Activated T-helper 1 cell treated with anti-CD3 and anti-CD28 coated beads, Interleukin-12 subunit alpha, Interleukin-12 subunit beta, Interleukin-2, Interleukin-4 antibody, amounts not matched to agents 30 ng/mL and 10 ng/mL and 1 ng/mL, durations not matched to agents 14 hours and 24 hours and 36 hours (primary cell): ENCODE data around the gene C22orf15. TPM values are rescaled to one million over a fixed set of nuclear protein-coding genes. Genes with fewer than 3 reads are reported as not detected.

Experiments used
- DNase-seq: peaks from one replicate; pipeline ENCODE4 v3.0.0; 2021; ENCODE audit warnings: low spot score
- H3K27ac Mint-ChIP-seq: one replicate; pipeline ENCODE4 v1.8.0; 2021; ENCODE audit warnings: mild to moderate bottlenecking, mixed read lengths
- H3K27me3 Mint-ChIP-seq: one replicate; pipeline ENCODE4 v1.8.0; 2022; ENCODE audit warnings: mild to moderate bottlenecking, moderate library complexity, mixed read lengths; ENCODE audit not compliant: insufficient read depth
- H3K36me3 Mint-ChIP-seq: one replicate; pipeline ENCODE4 v1.8.0; 2021; ENCODE audit warnings: low read depth, mixed read lengths
- H3K4me1 Mint-ChIP-seq: one replicate; pipeline ENCODE4 v1.8.0; 2021; ENCODE audit warnings: low read depth, mixed read lengths
- H3K4me3 Mint-ChIP-seq: one replicate; pipeline ENCODE4 v1.8.0; 2021; ENCODE audit warnings: mild to moderate bottlenecking, moderate library complexity, mixed read lengths
- H3K9me3 Mint-ChIP-seq: one replicate; pipeline ENCODE4 v1.8.0; 2021; ENCODE audit warnings: mixed read lengths
- intact Hi-C: fragments of 100-400 bp; cut with micrococcal nuclease; formaldehyde crosslinking; loops from one replicate; pipeline ENCODE4 v1.15.1; 2024
- total RNA-seq: library from RNA; stranded (reverse); gene quantifications from 2 replicates; pipeline ENCODE4 v1.2.3, GENCODE V29; 2022

Gene C22orf15
- total RNA-seq, 1 donor from 2014 or later, result 0.29 TPM

- Mint-ChIP-seq H3K9me3 (no peaks in the 10 kb centered on the region), H3K4me1 (peaks cover 12% of the 10 kb centered on the region), H3K36me3 (peaks cover 2% of the 10 kb centered on the region), H3K27me3 (peaks cover 8% of the 10 kb centered on the region), H3K27ac (no peak overlapping the region), H3K4me3 (peak overlapping the region; percentile 22)
- intact Hi-C loops, result loop anchor here (5.0 kb wide), 1 partner anchor 34 kb away; the partner anchor contains the start of gene SMARCB1
- DNase-seq, result no peak
These were observed 9.4 kb upstream of the C22orf15 start for GRCh38 chr22:23753385-23753784.

DNA sequence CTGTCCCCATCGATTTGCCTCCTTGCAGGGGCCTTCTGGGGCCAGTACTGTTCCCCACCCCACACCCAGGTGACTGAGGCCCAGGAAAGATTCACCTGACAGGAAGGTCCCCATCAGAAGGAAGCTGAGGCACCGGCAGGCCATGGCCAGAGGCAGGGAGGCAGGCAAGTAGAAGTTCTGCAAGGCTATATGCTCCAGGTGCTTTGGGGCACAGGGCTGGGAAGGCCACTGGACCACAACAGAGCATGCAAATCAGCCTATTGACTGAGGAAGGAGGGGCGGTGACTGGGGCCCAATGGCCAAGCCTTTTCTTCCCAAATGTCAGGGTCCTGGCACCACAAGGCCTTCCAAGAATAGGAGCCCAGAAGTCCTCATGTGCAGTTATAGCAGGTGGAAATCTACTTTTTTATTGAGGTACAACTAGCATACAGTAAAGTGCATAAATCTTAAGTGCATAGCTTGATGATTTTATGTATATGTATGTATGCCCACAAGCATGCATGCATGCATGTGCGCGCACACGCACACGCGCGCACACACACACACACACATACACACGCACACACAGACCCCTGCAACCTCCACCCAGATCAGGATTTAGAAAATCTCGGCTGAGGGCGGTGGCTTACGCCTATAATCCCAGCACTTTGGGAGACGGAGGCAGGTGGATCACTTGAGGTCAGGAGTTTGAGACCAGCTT is 8.4 kb upstream of the C22orf15 start, which contains the start of gene VPREB3:
VPREB3 (minus strand) TSS at position 206 of the 700 bp plus-strand sequence; CDS start at position 144, 62 bp downstream.
- peaks cover 12% of the 10 kb centered on the region for H3K4me1 Mint-ChIP-seq
- H3K36me3 Mint-ChIP-seq, result peaks cover 2% of the 10 kb centered on the region
- DNase-seq, result no peak
- H3K4me3 Mint-ChIP-seq, result peak within 1 kb of the TSS; percentile 22
- H3K27me3 Mint-ChIP-seq, result peaks cover 8% of the 10 kb centered on the region
- intact Hi-C loops, result loop anchor here (5.0 kb wide), 1 partner anchor 33 kb away; the partner anchor contains the start of gene SMARCB1
- no peak within 1 kb of the TSS for H3K27ac Mint-ChIP-seq
- no peaks in the 10 kb centered on the region for H3K9me3 Mint-ChIP-seq

DNA sequence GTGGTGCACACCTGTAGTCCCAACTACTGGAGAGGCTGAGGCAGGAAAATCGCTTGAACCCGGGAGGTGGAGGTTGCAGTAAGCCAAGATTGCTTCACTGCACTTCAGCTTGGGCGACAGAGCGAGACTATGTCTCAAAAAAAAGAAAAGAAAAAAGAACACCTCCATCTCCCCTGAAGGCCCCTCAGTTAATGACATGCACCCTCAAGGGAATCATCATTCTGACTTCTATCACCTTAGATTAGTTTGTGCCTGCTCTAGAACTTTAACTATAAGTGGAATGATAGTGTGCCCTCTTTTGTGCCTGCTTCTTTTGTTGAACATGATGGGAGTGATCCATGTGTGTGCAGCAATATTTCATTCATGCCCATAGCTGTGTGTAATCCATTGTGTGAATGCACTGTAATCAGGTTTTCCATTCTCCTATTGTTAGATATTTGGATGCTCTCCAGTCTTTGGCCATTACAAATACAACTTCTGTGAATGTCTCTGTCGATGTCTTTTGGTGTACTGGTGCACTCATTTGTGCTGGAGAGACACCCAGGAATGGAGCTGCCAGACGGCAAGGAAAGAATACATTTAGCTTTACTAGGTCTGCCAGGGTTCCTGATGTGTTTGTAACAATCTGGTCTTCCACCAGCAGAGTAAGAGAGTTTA is 7.7 kb upstream of the C22orf15 start:
- Mint-ChIP-seq H3K4me3 (no peak overlapping the region), H3K27ac (no peak overlapping the region), H3K27me3 (peaks cover 5% of the 10 kb centered on the region), H3K36me3 (peaks cover 2% of the 10 kb centered on the region), H3K4me1 (peaks cover 6% of the 10 kb centered on the region), H3K9me3 (no peaks in the 10 kb centered on the region)
- DNase-seq, result no peak
- intact Hi-C loops, result loop anchor here (5.0 kb wide), 1 partner anchor 32 kb away; the partner anchor contains the start of gene SMARCB1

- H3K9me3 Mint-ChIP-seq, result no peaks in the 10 kb centered on the region
- no peaks in the 10 kb centered on the region for H3K36me3 Mint-ChIP-seq
- H3K4me1 Mint-ChIP-seq, result peaks cover under 1% of the 10 kb centered on the region
- intact Hi-C loops, result no loop called here
- no peak overlapping the region for H3K27ac Mint-ChIP-seq
- H3K27me3 Mint-ChIP-seq, result peaks cover 5% of the 10 kb centered on the region
- DNase-seq, result no peak
- H3K4me3 Mint-ChIP-seq, result no peak overlapping the region
These were observed 7.1 kb upstream of the C22orf15 start for GRCh38 chr22:23755711-23756110.

DNA sequence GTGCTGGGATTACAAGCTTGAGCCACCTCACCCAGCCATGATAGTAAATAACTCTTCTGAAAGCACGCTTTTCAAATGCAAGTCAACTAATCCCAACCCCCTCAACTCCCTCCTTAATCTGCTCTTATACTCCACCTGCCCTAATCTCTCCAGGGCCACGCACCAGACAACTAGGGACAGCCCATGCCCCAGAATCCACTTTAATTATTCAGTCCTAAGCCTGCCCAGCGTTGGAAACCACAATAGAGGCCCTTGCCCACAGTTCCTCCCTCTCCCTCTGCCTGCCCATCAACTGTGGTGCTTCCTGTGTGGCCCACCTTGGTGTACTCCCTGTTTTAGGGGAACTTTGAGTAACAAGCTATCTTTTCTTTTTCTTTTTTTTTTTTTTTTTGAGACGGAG is 5.9 kb upstream of the C22orf15 start:
- H3K4me3 Mint-ChIP-seq, result no peak overlapping the region
- DNase-seq, result no peak
- no peaks in the 10 kb centered on the region for H3K9me3 Mint-ChIP-seq
- no peaks in the 10 kb centered on the region for H3K4me1 Mint-ChIP-seq
- peaks cover 5% of the 10 kb centered on the region for H3K27me3 Mint-ChIP-seq
- H3K36me3 Mint-ChIP-seq, result no peaks in the 10 kb centered on the region
- no peak overlapping the region for H3K27ac Mint-ChIP-seq
- intact Hi-C loops, result no loop called here

GRCh38 chr22:23759566-23759965 is 3.2 kb upstream of the C22orf15 start:
- Mint-ChIP-seq H3K36me3 (peaks cover 2% of the 10 kb centered on the region), H3K4me3 (no peak overlapping the region), H3K27me3 (peaks cover 3% of the 10 kb centered on the region), H3K27ac (no peak overlapping the region), H3K9me3 (no peaks in the 10 kb centered on the region), H3K4me1 (peaks cover 17% of the 10 kb centered on the region)
- intact Hi-C loops, result no loop called here
- DNase-seq, result no peak

DNA sequence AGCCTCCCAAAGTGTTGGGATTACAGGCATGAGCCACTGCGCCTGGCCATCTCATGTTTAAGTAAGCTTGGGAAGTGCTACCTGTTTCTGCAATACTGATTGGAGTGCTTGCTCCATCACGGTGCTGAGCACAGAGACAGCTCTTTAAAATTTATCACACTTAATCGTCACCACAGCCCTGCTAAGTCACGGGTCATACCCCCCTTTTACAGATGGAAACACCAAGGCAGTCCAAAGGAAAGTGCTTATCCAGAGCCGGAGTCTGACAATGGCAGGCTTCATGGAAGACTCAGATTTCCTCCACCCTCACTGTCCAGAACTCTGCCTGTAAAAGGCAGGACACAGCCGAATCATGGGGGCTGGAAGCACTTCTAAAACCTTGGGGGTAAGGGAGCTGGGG is 2.7 kb upstream of the C22orf15 start:
- Mint-ChIP-seq H3K27ac (no peak overlapping the region), H3K36me3 (peaks cover 6% of the 10 kb centered on the region), H3K9me3 (no peaks in the 10 kb centered on the region), H3K27me3 (peaks cover 3% of the 10 kb centered on the region), H3K4me3 (no peak overlapping the region), H3K4me1 (peaks cover 22% of the 10 kb centered on the region)
- intact Hi-C loops, result no loop called here
- DNase-seq, result no peak

DNA sequence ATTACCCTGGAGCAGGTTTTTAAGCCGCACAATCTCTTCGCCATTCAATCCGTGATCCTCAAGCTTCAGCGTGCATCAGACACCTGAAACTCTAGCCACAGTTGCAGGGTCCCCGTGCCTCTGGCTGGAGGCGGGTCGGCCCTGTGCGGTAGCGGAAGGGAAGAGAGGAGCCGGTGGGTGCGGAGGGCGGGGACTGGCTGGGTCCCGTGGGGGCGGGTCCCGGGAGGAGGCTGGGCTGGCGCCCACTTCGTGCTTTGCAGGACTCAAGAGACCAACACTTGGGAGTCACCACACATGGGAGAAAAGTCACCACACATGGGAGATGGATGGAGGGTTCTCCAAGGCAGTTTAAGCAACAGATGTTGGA is 772 bp downstream of the C22orf15 start:
- intact Hi-C loops, result no loop called here
- no peak overlapping the region for H3K27ac Mint-ChIP-seq
- peak; percentile 34 for DNase-seq

DNA sequence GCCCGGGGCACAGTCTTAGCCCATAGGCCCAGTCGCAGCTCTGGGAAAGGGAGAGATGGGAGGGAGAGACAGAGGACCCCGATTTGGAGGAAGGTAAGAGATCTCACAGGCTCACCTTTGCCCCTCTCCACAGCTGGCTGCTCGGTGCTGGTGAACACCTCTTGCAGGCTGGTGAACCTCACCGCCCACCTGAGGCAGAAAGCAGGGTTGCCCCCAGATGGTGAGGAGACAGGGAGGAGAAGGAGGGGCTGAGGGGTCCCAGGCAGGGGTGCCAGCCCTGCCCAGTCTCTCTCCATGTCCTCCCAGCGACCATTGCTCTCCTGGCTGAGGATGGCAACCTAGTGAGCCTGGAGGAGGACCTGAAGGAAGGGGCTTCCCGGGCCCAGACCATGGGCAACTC is 1.2 kb downstream of the C22orf15 start:
- Mint-ChIP-seq H3K27ac (no peak overlapping the region), H3K4me3 (peak overlapping the region; percentile 54), H3K9me3 (no peaks in the 10 kb centered on the region), H3K36me3 (peaks cover 9% of the 10 kb centered on the region), H3K4me1 (peaks cover 25% of the 10 kb centered on the region), H3K27me3 (no peaks in the 10 kb centered on the region)
- DNase-seq, result no peak
- intact Hi-C loops, result no loop called here

More for the DNA sequence above, 772 bp downstream of the C22orf15 start:
- peaks cover 25% of the 10 kb centered on the region for H3K4me1 Mint-ChIP-seq
- peak overlapping the region; percentile 54 for H3K4me3 Mint-ChIP-seq
- peaks cover 9% of the 10 kb centered on the region for H3K36me3 Mint-ChIP-seq
- no peaks in the 10 kb centered on the region for H3K27me3 Mint-ChIP-seq
- H3K9me3 Mint-ChIP-seq, result no peaks in the 10 kb centered on the region

GRCh38 chr22:23764899-23765881 is 2.4 kb downstream of the C22orf15 start:
- H3K4me1 Mint-ChIP-seq, result peaks cover 25% of the 10 kb centered on the region
- intact Hi-C loops, result loop anchor here (5.0 kb wide), 3 partner anchors 147 to 223 kb away; no protein-coding TSS in a partner anchor

GRCh38 chr22:23767303-23767672 is 4.5 kb downstream of the C22orf15 start:
- H3K36me3 Mint-ChIP-seq, result peaks cover 9% of the 10 kb centered on the region
- no peak for DNase-seq
- H3K27ac Mint-ChIP-seq, result peak overlapping the region; percentile 55
- peaks cover 29% of the 10 kb centered on the region for H3K4me1 Mint-ChIP-seq
- H3K9me3 Mint-ChIP-seq, result no peaks in the 10 kb centered on the region
- intact Hi-C loops, result loop anchor here (1.0 to 5.0 kb wide), 5 partner anchors 20 to 225 kb away; no protein-coding TSS in a partner anchor
- H3K4me3 Mint-ChIP-seq, result peak overlapping the region; percentile 81
- H3K27me3 Mint-ChIP-seq, result peaks cover 6% of the 10 kb centered on the region

More at GRCh38 chr22:23764899-23765881, 2.4 kb downstream of the C22orf15 start:
- Mint-ChIP-seq H3K27ac (no peak overlapping the region), H3K4me3 (peak overlapping the region; percentile 51), H3K9me3 (no peaks in the 10 kb centered on the region), H3K27me3 (no peaks in the 10 kb centered on the region), H3K36me3 (peaks cover 9% of the 10 kb centered on the region)
- no peak for DNase-seq
